HG03460 (cell line): ENCODE measurements around the gene CYTH3.
"Not testable (repeated sequence)": the region's sequence is repeated elsewhere in the genome, so short reads cannot be mapped to it uniquely, and the experiment has no call there.

Experiments used
- ATAC-seq: cut with Tn5 transposase; IDR thresholded peaks from one replicate; pipeline ENCODE4 v1.9.1; 2021; ENCODE audit not compliant: unreplicated experiment

Gene CYTH3

GRCh38 chr7:6232534-6232933, 39.9 kb downstream of the CYTH3 start:
- no peak for ATAC-seq

GRCh38 chr7:6232116-6232515, 40.3 kb downstream of the CYTH3 start:
- ATAC-seq: no peak

GRCh38 chr7:6231184-6231583, 41.2 kb downstream of the CYTH3 start:
- no peak for ATAC-seq

- not testable (repeated sequence) for ATAC-seq
Measured at GRCh38 chr7:6229284-6229683, 43.1 kb downstream of the CYTH3 start.

DNA sequence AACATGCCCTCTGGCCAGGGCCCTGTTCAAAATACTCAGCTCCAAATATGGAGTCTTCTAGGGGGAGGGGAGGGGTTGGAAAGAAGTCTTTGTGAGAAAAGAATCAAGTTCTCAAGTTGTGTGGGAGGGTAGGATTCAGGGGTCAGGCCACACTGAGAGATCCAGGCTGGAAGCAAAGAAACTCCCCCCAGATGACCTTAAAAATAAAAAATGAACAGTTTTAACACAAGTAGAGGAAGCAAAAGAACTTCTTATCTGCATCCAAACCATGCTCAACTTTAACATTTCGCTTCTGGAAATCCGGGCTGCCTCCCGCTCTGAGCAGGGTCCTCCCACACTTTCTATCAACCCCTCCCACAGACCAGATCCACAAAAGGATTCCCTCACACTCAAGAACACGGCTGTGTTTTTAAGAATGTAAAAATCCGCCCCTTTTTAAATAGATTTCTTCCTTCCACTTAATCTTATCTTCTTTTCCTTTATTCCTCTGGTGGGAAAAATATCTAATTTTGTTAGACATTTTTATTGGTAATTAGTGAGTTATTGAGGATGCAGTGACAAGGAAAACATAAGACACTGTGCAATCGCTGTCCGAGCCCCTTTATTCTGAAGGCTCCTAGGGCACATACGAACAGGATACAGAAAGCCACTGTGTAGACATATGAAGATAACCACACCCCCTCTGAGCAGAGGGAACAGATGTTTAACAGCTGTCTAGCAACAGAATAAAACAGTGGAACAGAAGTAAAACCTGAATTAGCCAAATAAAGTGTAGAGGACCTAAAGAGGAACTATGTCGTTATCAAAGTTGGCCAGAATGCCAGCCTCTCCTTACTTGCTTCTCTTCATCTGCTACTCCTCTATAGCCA, 43.8 kb downstream of the CYTH3 start:
- peak; percentile 90 for ATAC-seq

- no peak for ATAC-seq
Measured at GRCh38 chr7:6227294-6227846, 45.1 kb downstream of the CYTH3 start.

- ATAC-seq: no peak
Measured at GRCh38 chr7:6226194-6226799, 46.1 kb downstream of the CYTH3 start.

GRCh38 chr7:6223411-6223810, 49.0 kb downstream of the CYTH3 start:
- not testable (repeated sequence) for ATAC-seq

DNA sequence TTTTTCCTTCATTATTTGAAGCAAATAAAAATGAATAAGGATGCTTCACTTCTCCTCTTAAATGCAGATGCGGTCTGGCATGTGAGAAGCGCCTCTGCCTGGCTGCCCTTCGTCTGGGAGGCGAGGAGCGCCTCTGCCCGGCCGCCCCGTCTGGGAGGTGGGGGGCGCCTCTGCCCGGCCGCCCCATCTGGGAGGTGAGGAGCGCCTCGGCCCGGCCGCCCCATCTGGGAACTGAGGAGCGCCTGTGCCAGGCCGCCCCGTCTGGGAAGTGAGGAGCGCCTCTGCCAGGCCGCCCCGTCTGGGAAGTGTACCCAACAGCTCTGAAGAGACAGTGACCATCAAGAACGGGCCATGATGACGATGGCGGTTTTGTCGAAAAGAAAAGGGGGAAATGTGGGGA, 49.4 kb downstream of the CYTH3 start:
- ATAC-seq: not testable (repeated sequence)

GRCh38 chr7:6221340-6222319, 50.8 kb downstream of the CYTH3 start:
- ATAC-seq: no peak

GRCh38 chr7:6218329-6218728, 54.1 kb downstream of the CYTH3 start:
- ATAC-seq: no peak

DNA sequence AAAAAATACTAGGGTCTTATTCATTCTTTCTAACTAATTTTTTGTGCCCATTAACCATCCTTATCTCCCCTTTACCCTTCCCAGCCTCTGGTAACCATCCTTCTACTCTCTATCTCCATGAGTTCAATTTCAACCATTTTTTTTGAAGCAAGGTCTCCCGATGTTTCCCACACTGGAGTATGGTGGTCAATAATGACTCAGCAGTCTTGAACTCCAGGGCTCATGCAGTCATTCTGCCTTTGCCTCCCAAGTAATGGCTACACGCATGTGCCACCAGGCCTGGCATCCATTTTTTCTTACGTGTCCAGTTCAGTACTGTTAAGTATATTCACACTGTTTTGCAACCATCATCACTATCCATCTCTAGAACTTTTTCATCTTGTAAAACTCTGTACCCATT, 60.4 kb downstream of the CYTH3 start:
- ATAC-seq: no peak

- ATAC-seq: no peak
Measured at GRCh38 chr7:6210621-6211372, 61.6 kb downstream of the CYTH3 start.

DNA sequence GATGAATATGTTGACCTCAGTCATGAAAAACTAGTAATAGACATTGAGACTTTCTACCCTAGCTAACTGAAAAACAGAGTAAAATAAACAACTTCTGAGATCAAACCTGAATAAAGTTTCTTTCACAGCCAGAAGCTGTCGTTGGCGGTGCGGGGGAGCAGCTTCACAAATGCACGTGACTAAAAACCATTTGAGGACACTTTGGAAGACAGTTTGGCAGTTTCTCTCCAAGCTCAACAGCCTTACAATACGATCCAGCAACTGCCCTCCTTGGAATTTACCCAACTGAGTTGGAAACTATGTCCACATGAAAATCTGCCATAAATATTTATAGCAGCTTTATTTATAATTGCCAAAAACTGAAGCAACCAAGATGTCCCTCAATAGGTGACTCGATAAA, 63.1 kb downstream of the CYTH3 start:
- no peak for ATAC-seq

DNA sequence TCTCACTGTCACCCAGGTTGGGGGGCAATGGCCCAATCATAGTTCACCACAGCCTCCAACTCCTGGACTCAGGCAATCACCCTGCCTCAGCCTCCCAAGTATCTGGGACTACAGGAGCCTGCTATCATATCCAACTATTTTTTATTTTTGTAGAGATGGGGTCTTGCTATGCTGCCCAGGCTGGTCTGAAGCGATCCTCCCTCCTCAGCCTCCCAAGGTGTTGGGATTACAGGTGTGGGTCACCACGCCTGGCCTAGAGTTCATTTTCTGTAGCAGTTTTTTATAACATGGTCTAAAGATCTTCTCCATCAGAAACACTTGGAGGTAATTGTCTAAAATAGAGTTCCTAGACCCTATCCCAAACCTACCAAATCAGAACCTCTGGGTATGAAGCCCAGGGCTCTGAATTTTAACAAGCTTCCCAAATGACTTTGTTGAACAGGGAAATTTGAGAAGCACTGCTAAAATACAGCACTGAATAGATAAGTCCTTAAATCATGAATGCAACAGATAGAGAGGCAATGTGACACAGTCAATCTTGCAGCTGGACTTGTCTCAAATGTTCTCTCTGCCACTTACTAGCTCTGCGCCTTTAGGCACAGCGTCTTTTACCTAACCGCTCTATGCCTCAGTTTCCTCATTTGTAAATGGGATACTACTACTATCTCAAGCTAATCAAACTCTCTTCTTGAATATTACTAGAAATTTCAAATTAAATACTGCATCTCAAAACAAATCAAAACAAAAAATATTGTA, 63.7 kb downstream of the CYTH3 start:
- no peak for ATAC-seq

- no peak for ATAC-seq
Measured at GRCh38 chr7:6205971-6206660, 66.3 kb downstream of the CYTH3 start.

- no peak for ATAC-seq
Measured at GRCh38 chr7:6203381-6203780, 69.0 kb downstream of the CYTH3 start.

DNA sequence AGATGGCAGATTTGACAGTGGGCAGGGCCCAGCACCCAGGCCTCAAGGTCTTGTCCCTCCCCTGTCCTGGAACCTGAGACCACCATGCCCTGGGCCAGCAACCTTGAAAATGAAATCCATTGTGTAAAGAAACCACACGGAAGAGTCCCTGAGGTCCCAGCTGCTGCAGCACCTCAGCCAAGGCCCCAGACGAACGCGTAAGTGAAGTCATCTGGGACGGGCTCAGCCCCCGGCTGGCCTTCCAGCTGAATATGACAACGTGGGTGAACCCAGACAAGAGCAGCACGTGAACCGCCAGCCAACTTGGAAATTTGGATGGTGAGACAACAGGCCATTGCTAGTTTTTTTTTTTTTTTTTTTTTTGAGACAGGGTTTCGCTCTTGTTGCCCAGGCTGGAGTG, 70.3 kb downstream of the CYTH3 start:
- ATAC-seq: no peak

DNA sequence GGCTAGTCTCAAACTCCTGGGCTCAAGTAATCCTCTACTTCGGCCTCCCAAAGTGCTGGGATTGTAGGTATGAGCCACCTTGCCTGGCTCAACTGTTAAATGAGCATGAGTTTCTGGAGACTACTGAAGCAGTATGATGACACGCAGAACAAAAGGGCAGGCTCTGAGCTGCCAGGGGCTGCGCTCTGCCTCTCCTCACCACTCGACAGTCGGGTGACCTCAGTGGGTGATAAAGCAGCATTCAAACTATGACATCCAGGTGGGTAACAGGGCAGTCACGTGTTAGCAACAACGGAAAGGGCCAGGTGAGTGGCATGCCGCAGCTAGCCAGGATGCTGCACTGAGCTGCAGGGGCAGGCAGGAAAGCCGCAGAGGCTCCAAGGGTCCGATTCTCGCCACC, 71.5 kb downstream of the CYTH3 start:
- ATAC-seq: no peak
